GM12878 (cell line): ENCODE data around the gene CDC45. TPM values are rescaled to one million over a fixed set of nuclear protein-coding genes. Genes with fewer than 3 reads are reported as not detected.
"Not testable (repeated sequence)": the region's sequence is repeated elsewhere in the genome, so short reads cannot be mapped to it uniquely, and the experiment has no call there.

ENCODE experiments used
- ATAC-seq: fragments of 200-7000 bp; cut with Tn5 transposase; 3 replicates; pipeline ENCODE4 v1.9.1; 2020; ENCODE audit warnings: mild to moderate bottlenecking, moderate library complexity
- BruUV-seq: library from RNA; stranded (reverse); fragments of 400-500 nt; replicated peaks from 2 replicates; lab custom pipeline; 2021; lab: Mats Ljungman, UMichigan
- CTCF ChIA-PET: fragments of 300-600 bp; sonication (Branson Sonifier 250); formaldehyde crosslinking; extraction: SDS; loops from one replicate; lab custom pipeline; 2021; ENCODE audit warnings: inconsistent platforms; lab: Yijun Ruan, JAX
- POLR2A ChIA-PET: fragments of 350-600 bp; formaldehyde crosslinking; extraction: SDS; loops from one replicate; lab custom pipeline; 2021; ENCODE audit warnings: inconsistent platforms; lab: Charles Lee
- RAD21 ChIA-PET: fragments of 300-600 bp; sonication (Branson Sonifier 250); formaldehyde crosslinking; loops from one replicate; lab custom pipeline; 2023; ENCODE audit warnings: antibody characterized with exemption; ENCODE audit not compliant: unreplicated experiment; lab: Charles Lee
- SMC1A ChIA-PET: fragments of 300-600 bp; sonication (Branson Sonifier 250); formaldehyde crosslinking; loops from one replicate; lab custom pipeline; 2023; ENCODE audit not compliant: unreplicated experiment, uncharacterized antibody; lab: Charles Lee
- DNase-seq: peaks from one replicate; pipeline ENCODE4 v3.0.0-alpha.2; 2011; ENCODE audit warnings: low read depth, low spot score
- FAIRE-seq: peaks from 3 replicates; lab custom pipeline; 2011; peaks lifted over from hg19 to GRCh38; lab: Jason Lieb, UNC
- H2AFZ ChIP-seq: 2 replicates; pipeline ENCODE4 v1.6.0; 2011; ENCODE audit warnings: low read depth, low read length, control low read depth; ENCODE audit not compliant: control insufficient read depth
- H3K27ac ChIP-seq: 2 replicates; pipeline ENCODE4 v1.5.1; 2011; ENCODE audit warnings: control low read depth; ENCODE audit not compliant: control insufficient read depth, insufficient read depth
- H3K27me3 ChIP-seq, 2 experiments: replicated peaks in 1 of 2; 2 replicates each; pipeline versions ENCODE4 v1.6.0 to v1.6.1; 2011; ENCODE audit warnings: low read length in 1 of 2; ENCODE audit not compliant: control insufficient read depth in 2 of 2, insufficient read depth in 2 of 2
- H3K36me3 ChIP-seq, 2 experiments: 2 replicates each; pipeline ENCODE4 v1.5.1; 2011; ENCODE audit warnings: low read length in 1 of 2; ENCODE audit not compliant: control insufficient read depth in 2 of 2, insufficient read depth in 2 of 2
- H3K4me1 ChIP-seq: 2 replicates; pipeline ENCODE4 v1.6.1; 2011; ENCODE audit warnings: mild to moderate bottlenecking, low read length, moderate library complexity, mixed read lengths; ENCODE audit not compliant: control insufficient read depth, insufficient read depth
- H3K4me2 ChIP-seq: 2 replicates; pipeline ENCODE4 v1.6.0; 2011; ENCODE audit warnings: control low read depth; ENCODE audit not compliant: control insufficient read depth, insufficient read depth
- H3K4me3 ChIP-seq: fragments of 200-600 bp; sonication (generic); 2 replicates; pipeline ENCODE4 v1.5.1; 2016
- H3K79me2 ChIP-seq: 2 replicates; pipeline ENCODE4 v1.6.0; 2011; ENCODE audit warnings: low read length; ENCODE audit not compliant: control insufficient read depth, insufficient read depth
- H3K9ac ChIP-seq: 2 replicates; pipeline ENCODE4 v1.8.0; 2011; ENCODE audit warnings: low read length, control low read depth, mixed read lengths; ENCODE audit not compliant: control insufficient read depth, insufficient read depth
- H3K9me3 ChIP-seq: replicated peaks from 3 replicates; pipeline ENCODE4 v1.5.1; 2011; ENCODE audit warnings: mild to moderate bottlenecking, low read length; ENCODE audit not compliant: control insufficient read depth, insufficient read depth
- H4K20me1 ChIP-seq: 2 replicates; pipeline ENCODE4 v1.6.0; 2011; ENCODE audit not compliant: control insufficient read depth, insufficient read depth
- ASH2L ChIP-seq: fragments of 300-600, 200-600 bp; sonication (generic); IDR thresholded peaks from 2 replicates; pipeline ENCODE4 v1.6.1; 2017; ENCODE audit warnings: low read depth, mild to moderate bottlenecking, borderline replicate concordance
- DPF2 ChIP-seq: fragments of 450-650 bp; IDR thresholded peaks from 2 replicates; pipeline ENCODE4 v1.6.1; 2017; ENCODE audit warnings: mild to moderate bottlenecking
- IRF4 ChIP-seq: IDR thresholded peaks from 2 replicates; pipeline ENCODE4 v1.6.1; 2011; ENCODE audit warnings: low read depth, low read length
- NBN ChIP-seq: fragments of 450-650 bp; IDR thresholded peaks from 2 replicates; pipeline ENCODE4 v1.6.1; 2016
- NFYA ChIP-seq: IDR thresholded peaks from 2 replicates; pipeline ENCODE4 v1.6.1; 2011; ENCODE audit warnings: low read depth, mild to moderate bottlenecking, low read length, improper control_type of control experiment, borderline replicate concordance
- POU2F2 ChIP-seq: IDR thresholded peaks from 3 replicates; pipeline ENCODE4 v1.6.1; 2011; ENCODE audit warnings: low read depth, mild to moderate bottlenecking, low read length, borderline replicate concordance
- RELA ChIP-seq: fragments of 450-650 bp; IDR thresholded peaks from 2 replicates; pipeline ENCODE4 v1.8.0; 2014; ENCODE audit warnings: borderline replicate concordance; ENCODE audit not compliant: partially characterized antibody
- SREBF1 ChIP-seq: IDR thresholded peaks from 2 replicates; pipeline ENCODE4 v1.6.1; 2012; ENCODE audit warnings: mild to moderate bottlenecking, low read length
- ZNF217 ChIP-seq: fragments of 450-650 bp; IDR thresholded peaks from 2 replicates; pipeline ENCODE4 v1.6.1; 2017; ENCODE audit warnings: antibody characterized with exemption, mild to moderate bottlenecking
- WGBS: methylation state at CpG from one replicate; pipeline ENCODE4 v1.1.6; 2016; ENCODE audit warnings: low lambda C conversion rate; ENCODE audit not compliant: insufficient replicate concordance, insufficient coverage; ENCODE audit errors: missing lambda C conversion rate; 5-methylcytosine and 5-hydroxymethylcytosine counted together
- in situ Hi-C: fragments of 300-500 bp; cut with MboI; formaldehyde crosslinking; loops from 9 replicates; pipeline ENCODE4 v1.14.3; 2018; ENCODE audit warnings: mixed read lengths
- intact Hi-C: fragments of 100-400 bp; cut with micrococcal nuclease; formaldehyde crosslinking; loops from one replicate; pipeline ENCODE4 v1.14.2; 2022; ENCODE audit not compliant: unreplicated experiment
- polyA plus RNA-seq, 11 experiments: library from polyadenylated mRNA; depleted of rRNA in 4 of 11; unstranded in 6 of 11; stranded (reverse) in 5 of 11; fragments of >200 nt; fragmentation: Nextera tagmentation in 4 of 11; fragmentation: Illumina TruSeq in 1 of 11; extraction: Ambion mirVana in 4 of 11; extraction: Trizol in 1 of 11; gene quantifications; 1 replicate in 1 of 11; 2 replicates in 10 of 11; pipeline versions ENCODE4 v1.2.1 to v1.2.3, GENCODE V29; 2011 to 2016; ENCODE audit warnings: inconsistent platforms in 2 of 11, missing spikeins in 2 of 11, low read depth in 1 of 11
- total RNA-seq, 4 experiments: library from RNA; depleted of rRNA in 3 of 4; stranded (reverse); fragments of >200 nt in 3 of 4; fragmentation: Illumina TruSeq in 1 of 4; extraction: Trizol in 1 of 4; gene quantifications; 2 replicates each; pipeline versions ENCODE4 v1.2.1 to v1.2.3, GENCODE V29; 2013 to 2021
- TF ChIP-seq, protein P1 (sequence below): IDR thresholded peaks from 2 replicates; pipeline ENCODE4 v1.6.1; 2012; ENCODE audit warnings: low read length, inconsistent platforms
- TF ChIP-seq, protein P2 (sequence below): IDR thresholded peaks from 2 replicates; pipeline ENCODE4 v1.6.1; 2012; ENCODE audit warnings: low read depth, low read length, improper control_type of control experiment
- TF ChIP-seq, protein P3 (sequence below): IDR thresholded peaks from 2 replicates; pipeline ENCODE4 v1.6.1; 2011; ENCODE audit warnings: borderline replicate concordance, low read depth, mild to moderate bottlenecking, moderate library complexity, low read length; ENCODE audit not compliant: insufficient read depth, poor library complexity, severe bottlenecking

Gene CDC45
- total and polyA plus RNA-seq, 10 of the 15 experiments (the other 5 are each of a cell fraction or from before 2014, with no cell fraction given), result 40.8 to 88.5 (median 54.2) TPM

- H3K4me3 ChIP-seq, result no peak overlapping the region
- no peaks in the 10 kb centered on the region for H3K36me3 ChIP-seq
- in situ Hi-C loops, result no loop called here
- no peak overlapping the region for H2AFZ ChIP-seq
- RAD21 ChIA-PET, result no interaction called here
- BruUV-seq, result no TSS peak
- no peaks in the 10 kb centered on the region for H3K79me2 ChIP-seq
- no peak overlapping the region for H3K4me2 ChIP-seq
- no peaks in the 10 kb centered on the region for H3K9me3 ChIP-seq
- intact Hi-C loops, result no loop called here
- no peak for ATAC-seq
- no peak overlapping the region for H3K27ac ChIP-seq
- H3K27me3 ChIP-seq, result no peaks in the 10 kb centered on the region; a peak in 1 of 4 replicates
- CTCF ChIA-PET, result no interaction called here
- POLR2A ChIA-PET, result no interaction called here
- no peaks in the 10 kb centered on the region for H3K4me1 ChIP-seq
- 58% methylated on average over 5 of the region's 8 CpGs for WGBS
- SMC1A ChIA-PET, result no interaction called here
- H4K20me1 ChIP-seq, result no peaks in the 10 kb centered on the region
- DNase-seq, result no peak
- TF ChIP-seq DPF2 (no peak), IRF4 (no peak), NFYA (no peak), POU2F2 (no peak), RELA (no peak), SREBF1 (no peak), NBN (no peak), ZNF217 (no peak), ASH2L (no peak)
- TF ChIP-seq, protein P1, sequence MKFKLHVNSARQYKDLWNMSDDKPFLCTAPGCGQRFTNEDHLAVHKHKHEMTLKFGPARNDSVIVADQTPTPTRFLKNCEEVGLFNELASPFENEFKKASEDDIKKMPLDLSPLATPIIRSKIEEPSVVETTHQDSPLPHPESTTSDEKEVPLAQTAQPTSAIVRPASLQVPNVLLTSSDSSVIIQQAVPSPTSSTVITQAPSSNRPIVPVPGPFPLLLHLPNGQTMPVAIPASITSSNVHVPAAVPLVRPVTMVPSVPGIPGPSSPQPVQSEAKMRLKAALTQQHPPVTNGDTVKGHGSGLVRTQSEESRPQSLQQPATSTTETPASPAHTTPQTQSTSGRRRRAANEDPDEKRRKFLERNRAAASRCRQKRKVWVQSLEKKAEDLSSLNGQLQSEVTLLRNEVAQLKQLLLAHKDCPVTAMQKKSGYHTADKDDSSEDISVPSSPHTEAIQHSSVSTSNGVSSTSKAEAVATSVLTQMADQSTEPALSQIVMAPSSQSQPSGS, result no peak
- TF ChIP-seq, protein P2, sequence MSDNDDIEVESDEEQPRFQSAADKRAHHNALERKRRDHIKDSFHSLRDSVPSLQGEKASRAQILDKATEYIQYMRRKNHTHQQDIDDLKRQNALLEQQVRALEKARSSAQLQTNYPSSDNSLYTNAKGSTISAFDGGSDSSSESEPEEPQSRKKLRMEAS, result no peak
- TF ChIP-seq, protein P3, sequence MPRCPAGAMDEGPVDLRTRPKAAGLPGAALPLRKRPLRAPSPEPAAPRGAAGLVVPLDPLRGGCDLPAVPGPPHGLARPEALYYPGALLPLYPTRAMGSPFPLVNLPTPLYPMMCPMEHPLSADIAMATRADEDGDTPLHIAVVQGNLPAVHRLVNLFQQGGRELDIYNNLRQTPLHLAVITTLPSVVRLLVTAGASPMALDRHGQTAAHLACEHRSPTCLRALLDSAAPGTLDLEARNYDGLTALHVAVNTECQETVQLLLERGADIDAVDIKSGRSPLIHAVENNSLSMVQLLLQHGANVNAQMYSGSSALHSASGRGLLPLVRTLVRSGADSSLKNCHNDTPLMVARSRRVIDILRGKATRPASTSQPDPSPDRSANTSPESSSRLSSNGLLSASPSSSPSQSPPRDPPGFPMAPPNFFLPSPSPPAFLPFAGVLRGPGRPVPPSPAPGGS, result no peak
- TF ChIP-seq, all 136 proteins: peak for 0
- FAIRE-seq, result no peak
- H3K9ac ChIP-seq, result no peak overlapping the region
Observed at GRCh38 chr22:19547620-19548019, 67.9 kb downstream of the CDC45 start.

DNA sequence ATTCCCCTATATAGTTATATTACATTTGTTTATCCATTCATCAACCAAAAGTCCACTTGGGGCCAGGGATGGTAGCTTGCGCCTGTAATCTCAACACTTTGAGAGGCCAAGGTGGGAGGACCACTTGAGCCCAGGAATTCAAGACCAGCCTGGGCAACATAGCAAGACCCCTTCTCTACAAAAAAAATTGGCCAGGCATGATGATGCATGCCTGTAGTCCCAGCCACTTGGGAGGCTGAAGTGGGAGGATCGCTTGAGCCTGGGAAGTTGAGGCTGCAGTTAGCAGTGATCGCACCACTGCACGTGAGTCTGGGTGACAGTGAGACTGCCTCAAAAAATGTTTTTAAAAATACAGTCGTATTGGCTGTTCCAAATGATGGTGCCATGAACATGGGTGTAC, 68.7 kb downstream of the CDC45 start:
- H3K27ac ChIP-seq, H3K4me3 ChIP-seq, H3K4me2 ChIP-seq, H2AFZ ChIP-seq, H3K36me3 ChIP-seq, SMC1A ChIA-PET, CTCF ChIA-PET, FAIRE-seq, ATAC-seq, H4K20me1 ChIP-seq, POLR2A ChIA-PET, RAD21 ChIA-PET, in situ Hi-C loops, H3K27me3 ChIP-seq, H3K9me3 ChIP-seq, H3K4me1 ChIP-seq, H3K79me2 ChIP-seq, DNase-seq, H3K9ac ChIP-seq, BruUV-seq, intact Hi-C loops: not testable (repeated sequence)
- WGBS, result 55% methylated on average over 5 of the region's 5 CpGs
